ENCODE results near the gene WDFY4.

Gene WDFY4

DNA sequence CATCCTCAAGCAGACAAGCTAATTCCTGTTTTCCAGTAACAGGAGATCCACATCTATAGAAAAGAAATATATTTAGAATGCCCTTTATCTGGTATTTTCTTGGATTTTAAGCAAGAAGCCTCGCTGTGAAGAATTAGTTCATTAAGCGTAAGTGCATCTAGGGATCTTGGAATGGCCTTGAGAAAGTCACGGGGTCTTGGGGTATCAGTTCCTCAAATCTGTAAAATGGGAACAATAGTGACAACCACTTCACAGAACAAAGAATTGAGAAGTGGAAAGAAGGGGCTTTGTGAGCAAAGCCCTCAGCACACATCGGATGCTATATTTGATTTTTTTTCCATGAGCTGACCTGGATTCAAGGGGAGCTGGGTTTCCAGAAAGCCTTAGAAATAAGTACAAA lies 32.3 kb upstream of the WDFY4 start:
- TF ChIP-seq, protein P1, sequence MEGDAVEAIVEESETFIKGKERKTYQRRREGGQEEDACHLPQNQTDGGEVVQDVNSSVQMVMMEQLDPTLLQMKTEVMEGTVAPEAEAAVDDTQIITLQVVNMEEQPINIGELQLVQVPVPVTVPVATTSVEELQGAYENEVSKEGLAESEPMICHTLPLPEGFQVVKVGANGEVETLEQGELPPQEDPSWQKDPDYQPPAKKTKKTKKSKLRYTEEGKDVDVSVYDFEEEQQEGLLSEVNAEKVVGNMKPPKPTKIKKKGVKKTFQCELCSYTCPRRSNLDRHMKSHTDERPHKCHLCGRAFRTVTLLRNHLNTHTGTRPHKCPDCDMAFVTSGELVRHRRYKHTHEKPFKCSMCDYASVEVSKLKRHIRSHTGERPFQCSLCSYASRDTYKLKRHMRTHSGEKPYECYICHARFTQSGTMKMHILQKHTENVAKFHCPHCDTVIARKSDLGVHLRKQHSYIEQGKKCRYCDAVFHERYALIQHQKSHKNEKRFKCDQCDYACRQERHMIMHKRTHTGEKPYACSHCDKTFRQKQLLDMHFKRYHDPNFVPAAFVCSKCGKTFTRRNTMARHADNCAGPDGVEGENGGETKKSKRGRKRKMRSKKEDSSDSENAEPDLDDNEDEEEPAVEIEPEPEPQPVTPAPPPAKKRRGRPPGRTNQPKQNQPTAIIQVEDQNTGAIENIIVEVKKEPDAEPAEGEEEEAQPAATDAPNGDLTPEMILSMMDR (conservative IDR thresholded peaks at IDR 0.05), result no peak
- TF ChIP-seq ZFX (IDR thresholded peaks at IDR 0.05), result no peak

DNA sequence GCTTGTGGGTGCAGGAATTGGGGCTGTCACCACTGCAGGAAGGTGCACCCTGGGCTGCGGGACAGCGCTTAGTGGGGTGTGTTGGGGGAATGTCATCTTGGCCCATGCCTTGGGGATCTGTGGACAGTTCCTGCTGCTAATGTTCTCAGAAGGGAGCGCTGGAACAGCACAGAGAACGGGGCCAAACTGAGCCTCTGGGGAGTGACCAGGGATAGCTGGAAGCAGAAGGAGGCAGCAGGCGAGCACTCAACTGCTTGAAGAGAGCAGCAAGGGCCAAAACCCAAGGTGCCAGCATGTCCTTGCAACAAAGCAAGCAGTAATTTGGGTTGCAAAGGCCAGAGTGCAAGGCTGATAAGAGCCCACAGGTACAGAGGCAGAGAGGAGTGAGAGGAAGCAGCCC lies 31.3 kb upstream of the WDFY4 start:
- H3K27ac ChIP-seq, result no peak overlapping the region
- no peak for TF ChIP-seq ZFX (IDR thresholded peaks at IDR 0.05)
- TF ChIP-seq, protein P1 (conservative IDR thresholded peaks at IDR 0.05), result no peak

More for the DNA sequence above, 32.3 kb upstream of the WDFY4 start:
- H3K27ac ChIP-seq, result no peak overlapping the region

DNA sequence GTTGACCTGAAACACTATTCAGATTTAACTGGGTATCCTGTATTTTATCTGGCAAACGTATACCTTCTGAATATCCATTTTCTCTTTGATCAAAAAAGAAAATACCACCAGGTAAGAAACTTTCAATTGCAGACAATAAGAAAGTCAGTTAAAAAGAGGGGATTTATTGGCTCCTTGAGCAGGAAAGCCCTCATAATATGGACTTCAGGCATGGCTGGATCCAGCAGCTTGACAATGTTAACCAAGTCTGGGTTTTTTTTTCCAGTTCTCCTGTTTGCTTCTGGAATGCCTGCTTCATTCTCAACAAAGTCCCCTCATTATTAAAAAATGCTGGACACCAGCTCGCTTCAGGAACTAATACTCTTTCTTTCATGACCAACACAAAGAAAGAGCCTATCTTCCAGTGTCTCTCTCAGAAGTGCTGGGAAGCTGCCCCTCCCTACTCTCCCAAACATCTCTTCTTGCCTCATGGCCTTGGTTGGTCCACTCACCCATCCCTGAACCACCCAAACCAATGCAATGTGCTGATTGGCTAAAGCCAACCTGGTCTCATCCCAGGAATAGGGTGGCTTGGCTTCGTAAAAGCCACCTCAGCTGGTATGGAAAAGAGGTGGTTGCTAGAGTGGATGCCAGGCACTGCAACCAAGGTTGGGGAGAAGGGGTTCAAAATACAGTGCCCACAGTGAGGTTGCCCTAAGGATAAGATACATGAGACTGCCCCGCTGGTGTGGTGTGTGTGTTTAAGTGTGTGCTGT lies 30.6 kb upstream of the WDFY4 start:
- TF ChIP-seq ZFX (IDR thresholded peaks at IDR 0.05), result no peak
- TF ChIP-seq, protein P1 (conservative IDR thresholded peaks at IDR 0.05), result no peak
- H3K27ac ChIP-seq, result no peak overlapping the region

DNA sequence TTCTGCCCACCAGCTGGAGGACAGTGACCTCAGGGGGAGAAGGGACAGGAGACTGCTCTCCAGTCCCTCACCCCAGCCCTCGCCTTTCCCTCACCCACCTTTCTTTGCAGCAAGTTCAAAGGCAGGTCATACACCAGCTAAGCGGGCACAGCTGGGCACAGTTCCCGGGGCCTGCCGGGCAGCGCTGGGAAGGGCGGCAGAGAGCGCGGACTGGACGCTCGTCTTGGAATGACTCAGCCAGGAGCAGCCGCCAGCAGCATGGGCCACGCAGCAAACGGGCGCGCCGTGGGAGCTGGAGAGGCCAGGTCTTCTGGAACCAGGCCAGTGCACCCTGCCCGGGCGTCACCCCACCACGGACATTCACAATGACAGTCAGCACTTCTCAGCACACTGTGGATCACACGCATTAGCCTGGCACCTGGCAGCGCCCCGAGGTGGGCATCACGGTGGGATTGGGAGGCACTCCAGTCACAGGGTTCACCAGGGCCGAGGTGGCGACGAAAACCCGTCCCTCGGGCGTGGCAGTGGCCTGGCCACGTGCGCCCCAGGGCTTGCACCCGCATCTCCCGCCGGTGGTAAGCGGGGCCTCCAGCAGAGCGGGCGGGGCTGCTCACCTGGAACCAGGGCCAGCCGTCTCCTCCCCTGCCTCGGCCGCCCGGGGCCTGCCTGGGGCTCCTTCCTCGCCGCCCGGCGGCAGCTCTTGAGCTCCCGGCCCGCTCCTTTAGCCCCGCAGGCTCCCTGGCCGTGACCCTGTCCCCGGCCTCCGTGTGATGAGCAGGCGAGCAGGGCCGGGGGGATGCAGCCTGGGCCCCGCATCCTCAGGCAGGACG lies 29.0 kb upstream of the WDFY4 start:
- peak overlapping the region; percentile 24 for H3K27ac ChIP-seq
- TF ChIP-seq ZFX (IDR thresholded peaks at IDR 0.05), result no peak; the same call in 1 of the 2 replicates
- TF ChIP-seq, protein P1 (conservative IDR thresholded peaks at IDR 0.05), result no peak

DNA sequence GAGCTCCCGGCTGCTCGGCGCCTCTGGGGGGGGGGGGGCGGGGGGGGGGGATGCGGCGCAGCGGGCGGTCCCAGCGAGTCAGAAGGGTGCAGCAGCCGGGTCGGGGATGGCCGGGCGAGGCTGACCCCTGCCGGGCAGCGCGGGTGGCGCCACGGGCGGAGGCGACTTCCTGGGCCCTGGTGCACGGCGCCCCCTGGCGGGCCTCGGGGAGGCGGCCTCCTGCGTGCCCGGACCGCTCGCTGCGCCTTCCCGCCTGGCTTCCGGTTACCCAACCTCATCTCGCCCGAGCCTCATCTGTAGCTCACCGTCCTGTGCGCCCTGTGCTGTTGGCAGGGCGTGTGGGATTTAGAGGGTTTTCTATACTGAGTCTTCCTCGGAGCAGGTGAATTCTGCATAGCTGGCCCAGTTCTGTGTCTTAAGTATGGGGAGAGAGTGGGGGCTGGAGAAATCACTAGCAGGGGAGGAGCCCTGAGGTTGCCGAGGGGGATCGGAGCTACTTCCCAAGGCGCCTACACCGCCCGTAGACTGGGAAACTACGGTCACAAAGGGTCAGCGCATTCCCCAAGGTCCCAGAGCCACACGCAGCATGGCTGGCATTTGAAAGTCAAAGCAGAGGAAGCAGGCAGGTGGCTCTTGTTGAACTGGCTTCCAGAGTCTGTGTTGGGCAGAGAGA lies 28.3 kb upstream of the WDFY4 start:
- no peak overlapping the region for H3K27ac ChIP-seq
- no peak for TF ChIP-seq ZFX (IDR thresholded peaks at IDR 0.05)
- TF ChIP-seq, protein P1 (conservative IDR thresholded peaks at IDR 0.05), result peak; percentile 99

DNA sequence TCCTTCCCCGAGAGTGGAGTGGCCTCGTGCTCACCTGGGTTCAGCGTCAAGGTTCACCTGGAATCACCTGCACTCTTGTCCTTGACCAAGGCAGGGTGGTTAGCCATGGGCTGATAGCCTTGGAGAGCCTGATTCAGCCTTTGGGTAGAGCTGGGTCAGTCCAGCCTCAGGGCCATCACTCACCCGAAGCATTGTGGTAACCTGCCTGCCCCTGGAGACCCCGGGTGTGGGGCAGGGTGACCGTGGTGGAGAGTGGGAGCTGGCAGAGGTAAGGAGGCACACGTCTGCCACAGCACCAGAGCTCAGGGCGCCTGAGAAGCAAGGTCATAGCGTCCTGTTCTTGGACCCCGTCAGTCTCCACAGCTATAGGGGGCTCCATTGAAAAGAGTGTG lies 27.8 kb upstream of the WDFY4 start:
- no peak overlapping the region for H3K27ac ChIP-seq
- TF ChIP-seq ZFX (IDR thresholded peaks at IDR 0.05), result no peak
- TF ChIP-seq, protein P1 (conservative IDR thresholded peaks at IDR 0.05), result no peak

Measured in C4-2B (cell line).